Astrocyte of the spinal cord (primary cell): ENCODE data around the gene PCDHGB1.
"Not testable (repeated sequence)": the region's sequence is repeated elsewhere in the genome, so short reads cannot be mapped to it uniquely, and the experiment has no call there.

Experiments used
- DNase-seq: peaks from one replicate; pipeline ENCODE4 v3.0.0; 2011; ENCODE audit warnings: low read depth, low spot score
- H3K4me3 ChIP-seq: 2 replicates; pipeline ENCODE4 v1.5.1; 2011; ENCODE audit warnings: low read depth, mild to moderate bottlenecking, low read length, moderate library complexity
- CTCF ChIP-seq: IDR thresholded peaks from 2 replicates; pipeline ENCODE4 v1.5.1; 2012; ENCODE audit warnings: low read depth, mild to moderate bottlenecking, low read length, inconsistent platforms
- in situ Hi-C: cut with HindIII; loops from 2 replicates; pipeline ENCODE4 v1.10.0; 2017; ENCODE audit warnings: low sequenced_read_pairs

The PCDHGB1 gene

GRCh38 chr5:141384471-141385267 lies 34.8 kb downstream of the PCDHGB1 start:
- in situ Hi-C loops: no loop called here
- H3K4me3 ChIP-seq: no peak overlapping the region

GRCh38 chr5:141387557-141388311 lies 37.8 kb downstream of the PCDHGB1 start, which contains the start of gene PCDHGB4:
PCDHGB4 (plus strand) TSS chr5:141387698; CDS start chr5:141387885, 187 bp downstream.
- in situ Hi-C loops: not testable (repeated sequence)
- peak; percentile 53 for TF ChIP-seq CTCF
- peak; percentile 55 for DNase-seq
- H3K4me3 ChIP-seq: peak within 1 kb of the TSS; percentile 33

More at GRCh38 chr5:141384471-141385267, 34.8 kb downstream of the PCDHGB1 start:
- TF ChIP-seq CTCF: no peak
- no peak for DNase-seq

- in situ Hi-C loops: no loop called here
- no peak for DNase-seq
- H3K4me3 ChIP-seq: no peak overlapping the region
- no peak for TF ChIP-seq CTCF
Measured at GRCh38 chr5:141388661-141389060, 38.8 kb downstream of the PCDHGB1 start.

- in situ Hi-C loops: no loop called here
- no peak for TF ChIP-seq CTCF
- no peak overlapping the region for H3K4me3 ChIP-seq
- no peak for DNase-seq
Measured at GRCh38 chr5:141389153-141390042, 39.5 kb downstream of the PCDHGB1 start.

- DNase-seq: no peak
- in situ Hi-C loops: no loop called here
- H3K4me3 ChIP-seq: no peak within 1 kb of the TSS
Measured at GRCh38 chr5:141392429-141393198, 42.7 kb downstream of the PCDHGB1 start, which contains the start of gene PCDHGA8. PCDHGA8 (plus strand) TSS chr5:141392633; CDS start chr5:141392814, 181 bp downstream.

More at GRCh38 chr5:141392429-141393198, 42.7 kb downstream of the PCDHGB1 start, which contains the start of gene PCDHGA8:
- peak; percentile 13 for TF ChIP-seq CTCF
